HG03521 (cell line): ENCODE data around the gene TRIM36.

Source experiments
- ATAC-seq: cut with Tn5 transposase; IDR thresholded peaks from one replicate; pipeline ENCODE4 v1.9.1; 2021; ENCODE audit warnings: mild to moderate bottlenecking, moderate library complexity; ENCODE audit not compliant: unreplicated experiment

TRIM36 gene, protein sequence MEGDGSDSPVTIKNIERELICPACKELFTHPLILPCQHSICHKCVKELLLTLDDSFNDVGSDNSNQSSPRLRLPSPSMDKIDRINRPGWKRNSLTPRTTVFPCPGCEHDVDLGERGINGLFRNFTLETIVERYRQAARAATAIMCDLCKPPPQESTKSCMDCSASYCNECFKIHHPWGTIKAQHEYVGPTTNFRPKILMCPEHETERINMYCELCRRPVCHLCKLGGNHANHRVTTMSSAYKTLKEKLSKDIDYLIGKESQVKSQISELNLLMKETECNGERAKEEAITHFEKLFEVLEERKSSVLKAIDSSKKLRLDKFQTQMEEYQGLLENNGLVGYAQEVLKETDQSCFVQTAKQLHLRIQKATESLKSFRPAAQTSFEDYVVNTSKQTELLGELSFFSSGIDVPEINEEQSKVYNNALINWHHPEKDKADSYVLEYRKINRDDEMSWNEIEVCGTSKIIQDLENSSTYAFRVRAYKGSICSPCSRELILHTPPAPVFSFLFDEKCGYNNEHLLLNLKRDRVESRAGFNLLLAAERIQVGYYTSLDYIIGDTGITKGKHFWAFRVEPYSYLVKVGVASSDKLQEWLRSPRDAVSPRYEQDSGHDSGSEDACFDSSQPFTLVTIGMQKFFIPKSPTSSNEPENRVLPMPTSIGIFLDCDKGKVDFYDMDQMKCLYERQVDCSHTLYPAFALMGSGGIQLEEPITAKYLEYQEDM

DNA sequence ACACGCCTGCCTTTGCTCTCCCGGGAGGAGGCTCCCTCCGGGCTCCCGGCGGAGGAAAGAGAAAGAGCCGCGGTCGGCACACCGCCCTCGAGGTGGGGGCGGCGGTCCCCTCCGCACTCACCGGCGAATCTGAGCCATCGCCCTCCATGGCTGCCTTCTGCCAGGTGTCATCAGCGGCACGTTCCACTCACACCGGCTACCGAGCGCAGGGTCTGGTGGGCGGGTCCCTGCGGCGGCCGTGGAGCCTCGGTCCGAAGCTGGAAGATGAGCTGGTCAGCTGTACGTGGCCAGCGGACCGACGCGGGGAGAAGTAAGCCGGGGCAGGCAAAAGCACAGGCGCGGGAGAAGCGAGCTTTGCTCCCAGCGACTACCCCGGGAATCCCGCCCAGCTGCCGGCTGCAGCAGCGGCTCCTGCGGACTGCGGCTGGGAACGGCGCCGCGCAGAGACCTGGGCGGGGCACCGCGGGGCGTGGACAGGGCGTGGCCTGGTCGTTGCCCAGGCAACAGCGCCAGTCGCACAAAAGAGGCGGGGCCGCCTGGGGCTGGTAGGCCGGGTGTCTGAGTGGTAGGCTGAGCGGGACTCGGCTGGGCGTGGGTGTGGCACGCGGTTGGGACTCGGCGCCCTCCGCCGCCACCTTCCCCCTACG, at the start of gene TRIM36:
TRIM36 (minus strand) TSS at position 422 of the 647 bp plus-strand sequence; CDS start at position 148, 274 bp downstream.
- ATAC-seq = peak; percentile 98

DNA sequence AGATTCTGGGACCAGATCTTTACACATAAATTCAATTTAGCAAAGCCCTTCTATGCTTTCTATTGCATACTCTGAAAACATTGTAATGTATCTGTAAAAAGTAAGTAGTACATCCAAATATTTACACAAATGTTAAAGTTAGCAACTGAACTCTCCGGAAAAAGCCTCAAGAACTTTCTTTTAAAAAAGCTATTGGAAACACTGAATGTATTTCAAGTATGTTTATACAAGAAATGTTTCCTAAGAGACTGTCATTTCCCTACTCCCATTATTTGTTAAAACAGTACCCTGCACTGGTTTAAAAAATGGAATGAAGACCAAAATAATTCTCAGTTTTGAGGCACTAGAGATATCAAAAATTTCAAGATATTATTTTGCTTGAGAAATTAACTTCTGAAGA, 44.8 kb upstream of the TRIM36 start:
- ATAC-seq = no peak

DNA sequence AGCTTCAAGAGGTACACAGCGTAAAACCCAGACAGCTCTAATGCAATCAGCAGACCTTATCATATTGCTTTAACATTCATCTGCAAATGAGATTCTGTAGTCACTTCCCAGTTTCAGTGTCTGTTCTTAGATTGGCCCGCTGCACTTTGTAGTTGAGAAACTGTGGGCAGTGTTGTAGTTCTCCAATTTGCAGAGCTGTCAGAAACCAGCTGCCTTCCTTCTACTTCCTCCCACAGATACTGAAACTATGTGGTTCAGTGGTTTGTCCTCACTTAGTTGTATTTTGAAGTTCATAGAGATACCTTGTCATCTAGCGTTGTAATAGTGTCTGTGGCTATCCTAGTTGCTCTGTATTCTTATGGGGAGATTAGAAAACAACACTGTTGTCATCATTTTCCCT, 39.6 kb upstream of the TRIM36 start:
- peak; percentile 100 for ATAC-seq

DNA sequence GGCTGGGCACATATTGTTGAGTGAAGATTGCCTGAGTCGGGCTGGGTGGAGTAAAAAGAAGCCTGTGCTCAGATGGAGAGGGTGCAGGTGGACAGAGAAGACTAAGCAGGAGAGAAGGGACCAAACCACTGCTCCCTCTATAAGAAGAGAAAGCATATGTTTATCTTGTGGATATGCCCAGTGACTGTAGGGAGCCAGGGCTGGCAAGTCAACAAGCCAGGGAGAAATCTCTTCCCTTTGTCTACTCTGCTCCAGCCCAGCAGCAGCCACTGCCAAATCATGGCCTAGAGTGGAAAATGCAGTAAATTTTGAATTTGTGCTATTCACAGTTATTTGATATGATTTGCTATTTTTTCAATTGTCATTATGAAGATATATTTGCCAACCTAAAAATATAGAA, 33.2 kb upstream of the TRIM36 start:
- ATAC-seq = no peak

DNA sequence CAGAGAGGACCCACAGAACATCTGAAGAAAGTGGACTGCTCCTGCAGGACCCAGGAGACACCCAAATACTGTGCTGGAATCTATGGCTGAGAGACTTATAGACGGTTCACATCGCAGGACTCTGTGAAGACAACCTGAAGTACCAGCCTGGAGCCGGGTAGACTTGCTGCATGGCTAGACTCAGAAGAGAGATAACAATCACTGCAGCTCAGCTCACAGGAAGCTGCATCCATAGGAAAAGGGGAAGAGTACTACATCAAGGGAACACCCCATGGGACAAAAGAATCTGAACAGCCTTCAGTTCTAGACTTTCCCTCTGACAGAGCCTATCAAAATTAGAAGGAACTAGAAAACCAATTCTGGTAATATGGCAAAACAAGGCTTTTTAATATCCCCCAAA, 26.5 kb upstream of the TRIM36 start:
- no peak for ATAC-seq

DNA sequence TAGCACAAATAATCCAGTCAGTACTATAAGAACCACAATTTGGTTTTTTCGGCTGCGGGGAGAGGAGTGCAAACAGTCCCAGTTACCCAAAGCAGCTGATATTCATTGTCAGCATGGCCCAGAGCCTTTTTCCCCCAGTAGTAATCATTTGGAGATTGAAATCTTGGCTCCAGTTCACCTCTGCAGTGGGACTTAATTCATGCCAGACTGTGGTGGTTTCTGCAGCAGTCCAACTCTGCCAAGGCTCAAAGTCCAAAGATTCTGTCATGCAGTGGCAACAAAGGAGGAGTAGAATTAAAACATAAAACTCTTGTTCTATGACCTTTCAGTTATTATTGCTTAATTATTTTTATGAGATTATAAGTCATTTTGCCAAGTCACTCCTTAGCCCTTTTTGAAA, 25.0 kb upstream of the TRIM36 start:
- no peak for ATAC-seq

DNA sequence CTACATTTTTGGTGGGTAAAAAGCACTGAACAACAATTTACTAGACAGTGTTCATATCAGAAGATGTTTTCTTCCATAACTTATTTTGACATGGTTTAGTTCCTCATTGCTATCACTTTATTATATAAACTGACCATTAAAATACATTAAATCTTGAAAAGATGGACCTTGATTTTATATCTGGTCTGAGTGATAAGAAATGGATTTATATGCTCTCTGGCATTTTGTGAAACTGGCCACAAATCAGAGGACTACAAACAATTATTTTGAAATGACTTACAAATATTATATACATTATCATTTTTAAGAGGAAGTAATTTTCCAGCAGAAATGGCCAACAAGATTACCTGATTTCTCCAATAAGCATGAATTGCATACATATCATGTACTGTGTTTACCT, 23.6 kb upstream of the TRIM36 start:
- no peak for ATAC-seq

DNA sequence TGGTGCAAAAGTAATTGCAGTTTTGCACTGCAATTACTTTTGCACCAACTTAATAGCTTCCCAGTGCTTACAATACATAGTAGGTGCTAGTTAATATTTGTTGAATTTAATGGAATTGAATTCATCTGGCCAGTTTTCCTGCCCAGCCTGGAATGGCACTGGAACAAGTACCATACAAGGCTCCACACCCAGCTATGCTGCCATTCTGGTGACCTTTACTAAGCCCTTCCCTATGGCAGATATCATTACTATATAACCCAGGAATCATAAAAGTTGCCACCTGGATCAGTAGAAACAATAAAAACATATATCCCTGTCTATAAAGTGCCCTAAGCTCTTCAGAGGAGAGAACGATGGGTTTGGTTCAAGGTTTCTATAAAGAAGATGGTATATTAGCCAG, 22.4 kb upstream of the TRIM36 start:
- ATAC-seq = no peak

DNA sequence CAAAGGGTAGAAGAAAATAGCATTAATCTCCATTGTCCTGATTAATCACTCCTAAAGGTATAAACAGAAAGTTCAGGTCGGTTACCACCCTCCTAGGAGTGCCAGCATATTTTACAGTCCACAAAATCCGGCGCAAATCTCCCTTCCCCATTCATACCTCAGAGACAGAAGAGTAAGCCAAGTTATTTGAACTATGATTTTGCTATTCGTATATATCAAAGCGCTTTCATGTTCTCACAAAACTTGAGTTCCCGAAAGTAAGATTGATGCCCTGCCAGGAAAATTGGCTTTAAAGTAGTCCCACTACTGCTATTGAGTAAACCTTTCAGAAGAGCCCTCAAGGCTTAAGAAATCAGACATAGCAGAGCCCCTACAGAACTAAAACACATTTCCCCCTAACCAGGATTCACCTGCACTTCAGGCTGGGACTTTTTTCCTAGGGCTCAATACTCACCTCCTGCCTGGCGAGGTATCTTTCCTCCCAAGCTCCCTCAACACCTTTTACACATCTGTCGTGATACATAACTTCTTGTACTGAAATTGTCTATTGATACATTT, 21.8 kb upstream of the TRIM36 start:
- ATAC-seq = no peak

DNA sequence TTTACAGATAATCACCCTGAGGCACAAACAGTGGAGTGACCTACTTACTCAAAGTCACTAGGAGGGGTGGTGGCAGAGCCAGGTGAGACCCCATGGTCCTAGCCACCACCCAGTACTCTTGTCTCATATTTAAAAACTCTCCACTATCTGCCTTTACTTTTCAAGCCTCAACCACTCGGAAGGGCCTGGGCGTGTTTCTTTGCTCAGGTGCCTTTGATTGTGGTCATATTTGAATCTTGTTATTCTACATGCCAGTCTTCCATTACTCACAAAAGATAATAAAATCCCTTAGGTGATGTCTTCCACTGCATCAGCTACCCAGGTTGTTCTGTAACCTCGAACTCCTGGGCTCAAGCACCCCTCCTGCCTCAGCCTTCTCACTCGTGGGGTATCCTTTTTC, 20.7 kb upstream of the TRIM36 start:
- ATAC-seq = no peak

DNA sequence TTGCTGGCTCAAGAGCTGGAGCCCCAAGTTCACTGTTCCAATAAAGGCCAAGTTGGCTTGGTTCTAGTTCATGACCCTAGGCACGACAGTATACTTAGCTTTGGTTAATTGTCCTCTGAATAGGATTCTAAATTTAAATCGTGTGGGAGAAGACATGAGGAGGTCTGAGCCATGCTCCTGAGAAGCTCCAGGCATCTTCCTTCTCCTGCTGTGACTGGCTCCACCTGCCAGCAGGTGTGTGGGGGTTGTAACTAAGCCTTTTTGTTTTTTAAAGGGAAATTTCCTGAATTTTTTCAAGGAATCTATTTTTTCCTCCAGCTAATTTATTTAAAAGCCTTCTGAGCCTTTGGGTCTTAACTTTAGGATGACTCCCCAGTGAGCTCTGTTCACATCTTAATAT, 20.2 kb upstream of the TRIM36 start:
- no peak for ATAC-seq

DNA sequence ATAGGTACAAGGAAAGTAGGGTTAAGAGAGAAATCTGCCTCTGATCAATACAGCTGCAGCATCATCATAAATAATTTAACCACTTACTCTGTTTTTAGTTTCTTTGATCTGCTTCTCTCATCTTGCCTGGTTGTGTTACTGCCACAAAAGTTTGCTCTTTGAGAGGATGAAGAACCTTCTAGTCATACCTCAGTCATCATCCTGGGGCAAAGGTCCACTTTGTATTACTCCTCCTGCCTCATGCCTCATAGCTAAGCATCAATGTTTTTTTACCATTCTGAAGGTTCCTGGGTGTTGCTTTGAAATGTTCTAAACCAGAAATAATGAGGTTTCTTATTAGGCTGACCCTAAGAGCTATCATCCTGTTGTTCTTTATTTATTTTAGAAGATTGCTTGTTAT, 17.1 kb upstream of the TRIM36 start:
- no peak for ATAC-seq

DNA sequence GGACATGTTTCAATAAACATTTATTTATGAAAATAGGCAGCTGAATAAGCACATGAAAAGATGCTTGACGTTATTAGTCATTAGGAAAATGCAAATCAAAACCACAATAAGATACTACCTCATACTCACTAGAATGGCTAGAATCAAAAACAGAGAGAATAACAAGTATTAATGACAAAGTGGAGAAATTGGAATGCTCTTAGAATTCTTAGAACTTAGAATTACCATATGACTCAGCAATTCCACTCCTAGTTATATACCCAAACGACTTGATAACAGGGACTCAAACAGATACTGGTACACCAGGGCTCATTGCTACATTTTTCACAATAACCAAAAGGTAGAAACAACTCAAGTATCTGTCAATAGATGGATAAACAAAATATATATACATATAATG, 15.1 kb upstream of the TRIM36 start:
- ATAC-seq = no peak

DNA sequence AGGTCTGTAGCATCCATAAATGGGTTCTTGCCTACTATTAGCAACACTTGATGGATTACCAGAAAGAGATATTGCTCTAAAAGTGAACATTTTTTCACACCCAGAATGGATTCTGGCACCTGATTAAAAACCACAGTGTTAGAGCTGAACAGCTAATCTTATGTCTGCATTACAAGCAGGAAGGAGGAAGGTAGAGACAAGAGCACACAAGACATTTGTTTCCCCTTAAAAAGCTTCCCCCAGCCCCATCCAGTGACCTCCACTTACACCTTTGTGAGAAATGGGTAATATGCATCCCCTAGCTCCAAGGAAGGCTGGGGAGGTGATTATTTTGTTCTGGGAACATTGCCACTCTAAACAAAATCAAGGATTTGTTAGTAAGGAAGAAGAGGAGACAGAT, 12.0 kb upstream of the TRIM36 start:
- no peak for ATAC-seq

DNA sequence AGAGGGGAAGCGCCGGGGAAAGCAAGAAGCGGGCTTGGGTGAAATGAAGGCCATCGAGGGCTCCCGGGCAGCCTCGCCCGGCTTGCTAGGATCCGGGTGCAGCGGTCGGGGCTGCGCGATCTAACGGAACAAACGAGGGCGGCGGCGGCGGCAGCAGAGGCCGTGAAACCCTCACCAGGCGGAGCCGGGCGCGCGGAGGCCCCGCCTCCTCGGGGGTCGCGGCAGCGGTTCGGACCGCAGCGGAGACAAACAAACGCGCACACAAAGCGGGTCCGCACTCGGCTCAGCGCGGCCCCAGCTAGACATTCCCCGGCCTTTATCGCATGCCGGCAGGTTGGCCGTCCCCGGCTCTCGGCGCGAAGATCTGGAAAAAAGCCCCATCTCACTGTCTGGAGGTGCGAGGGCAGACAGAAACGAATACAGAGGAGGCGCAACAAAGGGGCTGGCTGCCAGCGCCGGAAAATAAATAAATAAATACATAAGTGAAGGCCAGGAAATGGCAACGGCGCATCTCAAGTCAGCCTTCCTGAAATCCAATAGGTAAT, 10.5 kb upstream of the TRIM36 start:
- ATAC-seq = peak; percentile 55

DNA sequence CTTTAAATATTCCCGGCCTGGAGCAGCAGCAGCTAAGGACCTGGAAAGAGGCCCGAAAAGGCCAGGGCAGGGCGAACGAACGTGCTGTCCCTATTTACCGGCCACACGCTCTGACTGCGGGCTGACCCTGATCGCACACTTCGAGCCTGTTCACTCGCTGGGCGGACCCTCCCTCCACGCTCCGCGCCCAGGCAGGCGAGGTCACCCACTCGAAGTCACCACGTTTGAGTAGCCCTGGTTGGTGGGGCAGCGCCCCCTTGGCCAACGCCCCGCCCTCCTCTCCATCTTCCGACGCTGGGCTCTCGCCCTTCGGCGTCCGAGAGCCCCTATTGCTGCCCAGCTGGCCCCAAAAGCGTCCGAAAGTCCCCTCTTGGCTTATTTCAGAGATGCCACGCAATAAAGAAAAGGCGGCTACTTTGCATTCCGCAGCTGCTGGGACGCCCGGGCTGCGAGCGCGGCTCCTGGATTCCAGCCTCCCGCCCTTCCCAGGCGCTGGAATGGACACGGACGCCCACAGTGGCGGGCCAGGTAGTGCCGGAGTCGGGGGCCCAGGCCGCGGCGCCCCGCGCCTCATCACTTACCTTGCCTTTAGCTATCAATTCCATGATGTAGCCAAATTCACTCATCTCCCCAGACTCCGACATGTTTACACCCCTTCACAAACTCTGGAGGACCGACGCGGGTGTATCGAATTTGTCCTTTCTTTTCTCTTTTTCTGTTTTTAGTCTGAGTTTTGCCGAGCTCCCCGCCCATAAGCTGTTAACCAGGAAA, 9.9 kb upstream of the TRIM36 start:
- ATAC-seq = peak; percentile 14

DNA sequence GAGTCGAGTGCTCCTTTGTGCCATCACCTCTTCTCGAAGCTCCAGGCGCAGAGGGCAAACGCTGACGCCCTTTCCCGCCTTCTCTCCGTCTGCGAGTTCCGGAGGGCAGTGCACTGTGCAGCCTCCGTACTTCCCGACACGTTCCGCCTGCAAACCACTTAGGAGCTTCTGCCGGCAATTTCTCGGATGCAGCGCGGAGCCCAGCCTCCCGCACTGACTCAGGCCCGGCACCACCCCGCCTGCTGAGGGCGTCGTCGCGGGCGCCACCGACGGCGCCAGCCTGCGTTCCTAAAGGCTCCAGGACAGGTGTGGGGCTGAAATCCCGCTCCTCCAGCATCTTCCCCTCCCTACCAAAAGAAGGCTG, 9.3 kb upstream of the TRIM36 start:
- ATAC-seq = no peak

DNA sequence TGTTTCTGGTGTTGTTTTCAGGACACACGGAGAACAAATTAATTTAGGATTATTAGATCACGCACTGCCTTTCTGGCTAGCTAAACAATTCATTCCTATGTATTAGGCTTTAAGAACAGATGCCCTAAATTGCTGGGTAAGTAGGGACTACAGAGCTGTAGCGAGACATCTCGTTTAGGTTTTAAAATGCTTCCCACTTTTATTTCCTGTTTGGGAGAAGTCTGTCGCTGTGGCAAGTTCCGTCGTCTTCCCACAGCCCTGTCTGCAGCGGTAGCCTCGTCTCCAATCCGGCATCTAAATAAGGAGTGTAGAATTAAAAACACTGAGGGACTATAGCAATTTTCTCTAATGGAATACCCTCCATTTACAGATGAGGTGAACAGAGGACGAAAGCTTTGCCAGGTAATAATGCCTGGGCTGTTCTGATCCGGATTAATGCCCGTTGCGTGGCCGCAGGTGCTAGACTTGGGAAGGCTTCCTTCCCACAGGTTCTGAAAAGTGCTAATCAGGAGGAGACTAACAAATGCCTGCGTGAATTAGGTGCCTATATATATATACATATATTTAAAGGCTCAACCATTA, 1.3 kb upstream of the TRIM36 start:
- ATAC-seq = no peak

DNA sequence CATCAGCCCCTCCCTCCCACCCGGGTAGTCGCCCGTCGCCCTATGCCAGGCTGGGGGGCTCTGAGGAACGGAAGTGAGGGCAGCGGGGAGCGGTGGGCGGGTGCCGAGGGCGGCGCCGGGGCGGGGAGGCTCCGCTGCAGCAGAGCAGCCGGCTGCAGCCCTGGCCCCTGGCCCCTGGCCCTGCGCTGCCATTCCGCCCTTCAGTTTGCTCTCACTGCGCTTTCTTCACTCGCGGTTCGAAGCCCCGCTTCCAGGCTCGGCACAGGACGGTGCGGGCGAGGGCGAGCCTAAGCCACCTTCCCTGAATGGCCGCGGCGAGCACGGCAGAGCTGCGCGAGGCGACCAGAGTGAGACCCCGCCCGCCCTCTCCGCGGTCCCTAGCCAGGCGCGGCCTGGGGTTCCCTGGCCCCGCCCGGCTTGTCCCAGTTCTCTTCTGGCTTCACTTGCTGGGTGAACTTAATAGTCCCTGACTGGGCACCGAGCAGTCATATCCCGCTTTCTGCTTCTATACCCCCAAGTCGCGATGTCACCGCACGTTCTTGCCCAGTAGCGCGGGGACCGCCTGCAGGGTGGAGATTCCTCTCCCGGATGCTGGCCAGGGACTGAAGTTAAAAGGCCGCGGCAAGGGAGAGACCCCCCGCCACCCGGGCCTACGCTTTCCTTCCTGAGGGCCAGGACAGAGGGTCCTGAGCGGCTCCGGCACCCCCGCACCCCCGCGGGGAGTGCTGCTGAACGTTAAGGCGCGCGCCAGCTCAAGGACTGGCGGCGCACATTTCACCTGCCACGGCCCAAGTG, 623 bp upstream of the TRIM36 start:
- peak; percentile 42 for ATAC-seq
